Panc1 (cell line): Measurements from ENCODE around the gene LPAR2. TPM values are rescaled to one million over a fixed set of nuclear protein-coding genes. Genes with fewer than 3 reads are reported as not detected.

Source experiments
- ATAC-seq: fragments of 200-7000 bp; cut with Tn5 transposase; 2 replicates; pipeline ENCODE4 v1.9.1; 2020; ENCODE audit warnings: mild to moderate bottlenecking, moderate library complexity
- BruUV-seq: library from RNA; stranded (reverse); fragments of 400-500 nt; replicated peaks from 2 replicates; lab custom pipeline; 2021; lab: Mats Ljungman, UMichigan
- CTCF ChIA-PET: fragments of 300-600 bp; sonication (Branson Sonifier 250); formaldehyde crosslinking; loops from one replicate; lab custom pipeline; 2022; ENCODE audit warnings: antibody characterized with exemption; lab: Charles Lee
- POLR2A ChIA-PET: fragments of 300-600 bp; sonication (Branson Sonifier 250); formaldehyde crosslinking; loops from one replicate; lab custom pipeline; 2022; ENCODE audit warnings: antibody characterized with exemption; lab: Charles Lee
- DNase-seq: peaks from one replicate; pipeline ENCODE4 v3.0.0-alpha.2; 2010; ENCODE audit warnings: low read depth, low spot score
- H3K27ac ChIP-seq: 2 replicates; pipeline ENCODE4 v1.5.1; 2011; ENCODE audit warnings: mild to moderate bottlenecking, low read length, inconsistent platforms
- H3K27me3 ChIP-seq: fragments of 200-500 bp; sonication (Bioruptor generic); 2 replicates; pipeline ENCODE4 v1.6.0; 2014; ENCODE audit warnings: low read length, inconsistent platforms; ENCODE audit not compliant: control insufficient read depth, insufficient read depth
- H3K36me3 ChIP-seq: fragments of 200-500 bp; sonication (Bioruptor generic); 2 replicates; pipeline ENCODE4 v1.5.1; 2014; ENCODE audit warnings: inconsistent platforms, mild to moderate bottlenecking, low read length, moderate library complexity; ENCODE audit not compliant: control insufficient read depth, insufficient read depth
- H3K4me1 ChIP-seq: 2 replicates; pipeline ENCODE4 v1.5.1; 2011; ENCODE audit warnings: inconsistent platforms, mild to moderate bottlenecking, low read length, moderate library complexity; ENCODE audit not compliant: control insufficient read depth, insufficient read depth
- H3K4me3 ChIP-seq, 2 experiments: 2 replicates each; pipeline ENCODE4 v1.5.1; 2011 to 2012; ENCODE audit warnings: low read depth in 2 of 2, low read length in 2 of 2, mild to moderate bottlenecking in 2 of 2, inconsistent platforms in 1 of 2, moderate library complexity in 1 of 2
- H3K9me3 ChIP-seq: fragments of 200-500 bp; sonication (Bioruptor generic); 2 replicates; pipeline ENCODE4 v1.5.1; 2014; ENCODE audit warnings: low read depth, mild to moderate bottlenecking, inconsistent platforms, low read length, moderate library complexity; ENCODE audit not compliant: control insufficient read depth, insufficient read depth
- POLR2AphosphoS5 ChIP-seq: IDR thresholded peaks from 2 replicates; pipeline ENCODE4 v1.6.1; 2012; ENCODE audit warnings: mild to moderate bottlenecking, low read depth, low read length, moderate library complexity
- SIN3A ChIP-seq: IDR thresholded peaks from 2 replicates; pipeline ENCODE4 v1.6.1; 2012; ENCODE audit warnings: low read depth, mild to moderate bottlenecking, low read length, moderate library complexity, borderline replicate concordance; ENCODE audit not compliant: insufficient read depth
- TCF7L2 ChIP-seq: IDR thresholded peaks from 2 replicates; pipeline ENCODE4 v1.6.1; 2011; ENCODE audit warnings: mild to moderate bottlenecking, low read depth, low read length, inconsistent platforms
- in situ Hi-C: cut with HindIII; loops from 2 replicates; pipeline ENCODE4 v1.10.0; 2016; ENCODE audit warnings: low sequenced_read_pairs, low pct_unique_long_range_greater_than_20kb
- intact Hi-C: fragments of 100-400 bp; cut with micrococcal nuclease; formaldehyde crosslinking; loops from one replicate; pipeline ENCODE4 v1.10.0; 2022; ENCODE audit not compliant: unreplicated experiment
- total RNA-seq: library from RNA; stranded (reverse); gene quantifications from one replicate; pipeline ENCODE4 v1.2.1, GENCODE V29; 2021; ENCODE audit not compliant: unreplicated experiment
- TF ChIP-seq, protein P1 (sequence below), 2 experiments: IDR thresholded peaks; 2 replicates each; pipeline ENCODE4 v1.6.1; 2011 to 2012; ENCODE audit warnings: low read depth in 2 of 2, control low read depth in 1 of 2, low read length in 1 of 2, mild to moderate bottlenecking in 1 of 2, moderate library complexity in 1 of 2; ENCODE audit not compliant: insufficient read depth in 1 of 2
- TF ChIP-seq, protein P2 (sequence below): fragments of 450-650 bp; IDR thresholded peaks from 2 replicates; pipeline ENCODE4 v1.5.1; 2017; ENCODE audit warnings: mild to moderate bottlenecking

The LPAR2 gene
- total RNA-seq, 1 experiment from 2014 or later, result 16.0 TPM

DNA sequence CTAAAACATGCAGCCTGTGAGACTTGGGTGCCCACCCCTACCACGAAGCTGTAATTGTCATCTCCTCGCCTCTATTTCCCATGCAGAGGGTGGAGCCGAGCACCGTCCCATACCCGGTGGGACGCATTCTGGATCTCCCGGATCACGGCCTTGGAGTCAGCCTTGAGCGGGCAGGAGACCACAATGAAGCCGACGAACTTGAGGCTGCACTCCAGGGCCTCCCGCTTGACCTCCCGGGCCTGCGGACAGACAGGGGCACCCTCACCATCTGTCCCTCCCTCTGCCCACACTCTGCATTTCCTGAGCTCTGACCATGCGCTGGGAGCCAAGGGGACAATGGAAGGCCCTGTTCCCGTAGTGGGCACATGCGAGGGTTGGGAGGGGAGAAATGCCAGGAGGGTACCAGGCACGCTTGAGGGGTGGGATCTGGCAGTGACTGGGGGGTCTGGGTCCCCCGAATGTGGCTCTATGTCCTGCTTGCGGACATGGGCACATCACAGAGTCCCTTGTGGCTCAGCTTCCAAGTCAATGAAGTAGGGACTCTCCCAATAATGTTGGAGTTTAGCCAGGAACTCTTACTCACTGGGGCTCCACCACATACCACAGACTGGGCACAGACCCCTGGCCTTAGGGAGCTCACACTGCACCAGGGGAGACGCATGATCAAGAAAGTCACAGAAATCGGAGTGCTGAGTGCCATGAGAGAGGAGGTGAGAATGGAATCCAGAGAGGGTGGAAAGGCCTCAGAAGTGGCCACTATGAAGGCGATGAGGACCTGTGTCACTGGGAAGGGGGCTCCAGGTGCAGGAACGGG is 24.7 kb upstream of the LPAR2 start:
- intact Hi-C loops (no loop called here), in situ Hi-C loops (no loop called here)
- H3K27ac ChIP-seq, result no peak overlapping the region
- H3K9me3 ChIP-seq, result no peaks in the 10 kb centered on the region
- ATAC-seq (no peak), DNase-seq (no peak)
- ChIA-PET POLR2A (no interaction called here), CTCF (interaction anchor here (1.1 kb wide), 1 partner anchor 121 kb away, joined by 3 read pairs; no protein-coding TSS in a partner anchor)
- TF ChIP-seq, protein P1, sequence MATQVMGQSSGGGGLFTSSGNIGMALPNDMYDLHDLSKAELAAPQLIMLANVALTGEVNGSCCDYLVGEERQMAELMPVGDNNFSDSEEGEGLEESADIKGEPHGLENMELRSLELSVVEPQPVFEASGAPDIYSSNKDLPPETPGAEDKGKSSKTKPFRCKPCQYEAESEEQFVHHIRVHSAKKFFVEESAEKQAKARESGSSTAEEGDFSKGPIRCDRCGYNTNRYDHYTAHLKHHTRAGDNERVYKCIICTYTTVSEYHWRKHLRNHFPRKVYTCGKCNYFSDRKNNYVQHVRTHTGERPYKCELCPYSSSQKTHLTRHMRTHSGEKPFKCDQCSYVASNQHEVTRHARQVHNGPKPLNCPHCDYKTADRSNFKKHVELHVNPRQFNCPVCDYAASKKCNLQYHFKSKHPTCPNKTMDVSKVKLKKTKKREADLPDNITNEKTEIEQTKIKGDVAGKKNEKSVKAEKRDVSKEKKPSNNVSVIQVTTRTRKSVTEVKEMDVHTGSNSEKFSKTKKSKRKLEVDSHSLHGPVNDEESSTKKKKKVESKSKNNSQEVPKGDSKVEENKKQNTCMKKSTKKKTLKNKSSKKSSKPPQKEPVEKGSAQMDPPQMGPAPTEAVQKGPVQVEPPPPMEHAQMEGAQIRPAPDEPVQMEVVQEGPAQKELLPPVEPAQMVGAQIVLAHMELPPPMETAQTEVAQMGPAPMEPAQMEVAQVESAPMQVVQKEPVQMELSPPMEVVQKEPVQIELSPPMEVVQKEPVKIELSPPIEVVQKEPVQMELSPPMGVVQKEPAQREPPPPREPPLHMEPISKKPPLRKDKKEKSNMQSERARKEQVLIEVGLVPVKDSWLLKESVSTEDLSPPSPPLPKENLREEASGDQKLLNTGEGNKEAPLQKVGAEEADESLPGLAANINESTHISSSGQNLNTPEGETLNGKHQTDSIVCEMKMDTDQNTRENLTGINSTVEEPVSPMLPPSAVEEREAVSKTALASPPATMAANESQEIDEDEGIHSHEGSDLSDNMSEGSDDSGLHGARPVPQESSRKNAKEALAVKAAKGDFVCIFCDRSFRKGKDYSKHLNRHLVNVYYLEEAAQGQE (IDR thresholded peaks at IDR 0.05; ENCODE audit: insufficient read depth in 1 of 2, low read depth in 2 of 2, low read length in 1 of 2), result no peak
- TF ChIP-seq SIN3A, result no peak
- TF ChIP-seq, protein P2, sequence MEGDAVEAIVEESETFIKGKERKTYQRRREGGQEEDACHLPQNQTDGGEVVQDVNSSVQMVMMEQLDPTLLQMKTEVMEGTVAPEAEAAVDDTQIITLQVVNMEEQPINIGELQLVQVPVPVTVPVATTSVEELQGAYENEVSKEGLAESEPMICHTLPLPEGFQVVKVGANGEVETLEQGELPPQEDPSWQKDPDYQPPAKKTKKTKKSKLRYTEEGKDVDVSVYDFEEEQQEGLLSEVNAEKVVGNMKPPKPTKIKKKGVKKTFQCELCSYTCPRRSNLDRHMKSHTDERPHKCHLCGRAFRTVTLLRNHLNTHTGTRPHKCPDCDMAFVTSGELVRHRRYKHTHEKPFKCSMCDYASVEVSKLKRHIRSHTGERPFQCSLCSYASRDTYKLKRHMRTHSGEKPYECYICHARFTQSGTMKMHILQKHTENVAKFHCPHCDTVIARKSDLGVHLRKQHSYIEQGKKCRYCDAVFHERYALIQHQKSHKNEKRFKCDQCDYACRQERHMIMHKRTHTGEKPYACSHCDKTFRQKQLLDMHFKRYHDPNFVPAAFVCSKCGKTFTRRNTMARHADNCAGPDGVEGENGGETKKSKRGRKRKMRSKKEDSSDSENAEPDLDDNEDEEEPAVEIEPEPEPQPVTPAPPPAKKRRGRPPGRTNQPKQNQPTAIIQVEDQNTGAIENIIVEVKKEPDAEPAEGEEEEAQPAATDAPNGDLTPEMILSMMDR, result no peak
- TF ChIP-seq POLR2AphosphoS5, result no peak
- TF ChIP-seq TCF7L2, result no peak
- H3K36me3 ChIP-seq, result no peaks in the 10 kb centered on the region; the same call in 1 of the 2 replicates
- no TSS peak for BruUV-seq
- no peaks in the 10 kb centered on the region for H3K27me3 ChIP-seq
- no peak overlapping the region for H3K4me3 ChIP-seq
- no peaks in the 10 kb centered on the region for H3K4me1 ChIP-seq

DNA sequence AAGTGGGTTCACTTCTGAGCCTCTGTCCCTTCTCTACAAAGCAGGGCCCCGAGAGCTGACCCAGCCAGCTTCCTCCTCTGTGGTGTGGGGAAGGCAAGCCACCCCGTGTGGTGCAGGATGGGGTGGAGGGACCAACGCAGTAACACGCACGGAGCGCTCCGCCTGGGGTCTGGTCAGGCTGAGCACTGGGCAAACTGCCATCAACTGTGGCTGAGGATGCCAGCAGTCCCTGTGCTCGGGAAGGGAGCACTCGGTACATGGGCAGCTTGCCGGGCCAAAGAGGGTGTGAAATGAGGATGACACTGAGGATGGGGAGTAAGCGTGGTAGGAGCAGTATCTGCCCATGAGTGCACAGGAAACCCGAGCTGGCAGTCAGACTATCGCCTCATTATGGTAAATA is 23.1 kb upstream of the LPAR2 start:
- Histone ChIP-seq H3K9me3 (no peaks in the 10 kb centered on the region), H3K27ac (no peak overlapping the region), H3K4me3 (no peak overlapping the region), H3K4me1 (no peaks in the 10 kb centered on the region), H3K27me3 (no peaks in the 10 kb centered on the region), H3K36me3 (no peaks in the 10 kb centered on the region; the same call in 1 of the 2 replicates)
- in situ Hi-C loops (no loop called here), intact Hi-C loops (no loop called here)
- ChIA-PET CTCF (no interaction called here), POLR2A (no interaction called here)
- TF ChIP-seq TCF7L2, result no peak
- TF ChIP-seq POLR2AphosphoS5, result no peak
- TF ChIP-seq, protein P1 (IDR thresholded peaks at IDR 0.05; ENCODE audit: insufficient read depth in 1 of 2, low read depth in 2 of 2, low read length in 1 of 2), result no peak
- TF ChIP-seq, protein P2, result no peak
- TF ChIP-seq SIN3A, result no peak
- BruUV-seq, result no TSS peak
- DNase-seq, result no peak
- no peak for ATAC-seq
